GM18498 (cell line): ENCODE measurements around the gene TMED6.
"Not testable (repeated sequence)": the region's sequence is repeated elsewhere in the genome, so short reads cannot be mapped to it uniquely, and the experiment has no call there.

Experiments
- ATAC-seq: cut with Tn5 transposase; IDR thresholded peaks from one replicate; pipeline ENCODE4 v1.9.1; 2021; ENCODE audit warnings: mild to moderate bottlenecking, moderate library complexity; ENCODE audit not compliant: unreplicated experiment

Gene TMED6

DNA sequence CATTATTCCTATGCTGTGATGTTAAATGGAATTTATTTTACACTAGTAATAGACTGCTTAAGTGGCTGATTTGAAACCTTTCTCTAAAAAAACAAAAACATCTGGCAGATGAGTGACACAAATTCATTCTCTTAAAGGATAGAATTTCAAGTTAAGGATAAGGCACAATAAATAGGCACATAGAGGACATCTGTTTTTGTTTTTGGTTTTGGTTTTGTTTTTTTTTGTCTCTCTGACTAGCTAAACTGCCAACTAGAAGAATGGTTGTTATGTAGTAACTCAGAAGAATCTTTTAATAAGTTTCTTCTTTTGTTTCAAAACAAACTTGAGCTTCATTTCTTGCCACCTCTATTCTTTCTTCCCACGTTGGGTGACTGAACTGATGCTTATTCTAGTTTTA, 45.6 kb downstream of the TMED6 start:
- ATAC-seq, result no peak

- no peak for ATAC-seq
Observed at GRCh38 chr16:69302301-69302700, 49.3 kb downstream of the TMED6 start.

GRCh38 chr16:69301861-69302260, 49.7 kb downstream of the TMED6 start:
- no peak for ATAC-seq

DNA sequence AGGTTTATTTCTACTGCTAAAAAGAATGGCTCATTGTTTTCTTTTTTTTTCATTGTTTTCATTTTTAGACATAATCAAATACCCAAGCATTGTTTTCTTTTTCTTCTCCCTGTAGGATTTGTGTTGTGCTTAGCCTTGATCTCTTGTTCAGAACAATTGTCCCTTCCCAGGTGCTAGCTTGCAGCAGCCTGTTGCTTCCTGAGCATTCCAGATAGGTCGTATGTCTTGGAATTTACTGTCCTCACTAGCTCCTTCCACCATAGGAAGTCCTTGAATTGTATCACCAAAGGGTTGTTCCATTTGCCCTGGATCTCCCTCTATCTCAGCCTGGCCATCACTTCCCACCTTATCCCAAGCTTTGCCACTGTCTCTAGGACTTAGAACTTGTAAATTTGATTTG, 50.4 kb downstream of the TMED6 start:
- no peak for ATAC-seq

DNA sequence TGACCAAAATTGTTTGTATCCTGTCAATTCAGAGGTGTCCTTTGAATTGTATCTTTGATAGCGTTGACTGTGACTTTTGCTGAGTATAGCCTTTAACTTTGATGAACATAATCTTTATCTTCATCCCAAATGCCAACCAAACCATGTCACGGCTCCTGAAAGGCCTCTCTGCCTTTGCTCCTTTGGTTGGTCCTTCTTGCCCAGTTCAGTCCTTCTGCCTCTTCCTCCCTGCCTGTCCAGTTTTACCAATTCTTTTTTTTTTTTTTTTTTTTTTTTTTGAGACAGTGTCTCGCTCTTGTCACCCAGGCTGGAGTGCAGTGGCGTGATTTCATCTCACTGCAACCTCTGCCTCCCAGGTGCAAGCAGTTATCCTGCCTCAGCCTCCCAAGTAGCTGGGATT, 53.3 kb downstream of the TMED6 start:
- ATAC-seq, result no peak

- ATAC-seq, result not testable (repeated sequence)
Observed at GRCh38 chr16:69296771-69297170, 54.8 kb downstream of the TMED6 start.

GRCh38 chr16:69294051-69294450, 57.5 kb downstream of the TMED6 start:
- no peak for ATAC-seq

DNA sequence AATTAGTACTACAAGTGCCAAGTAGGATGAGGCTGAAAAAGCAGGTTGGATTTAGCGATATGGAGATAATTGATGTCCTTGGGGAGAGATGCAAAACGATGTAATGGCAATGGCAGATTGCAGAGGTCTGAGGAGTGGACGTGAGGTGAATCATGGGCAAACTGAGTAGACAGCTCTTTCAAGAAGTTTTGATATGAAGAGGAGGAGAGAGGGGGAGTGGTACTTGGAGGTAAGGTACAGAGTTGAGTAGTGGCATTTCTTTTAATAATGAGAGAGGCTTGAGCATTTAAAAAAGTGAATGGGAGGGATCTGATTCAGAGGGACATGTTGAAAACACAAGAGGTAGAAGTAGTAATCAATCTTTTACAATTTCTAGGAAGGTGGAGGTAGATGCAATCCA, 58.2 kb downstream of the TMED6 start:
- no peak for ATAC-seq
